DOHH2 (cell line): ENCODE measurements around the gene CDK18.

Source experiments
- H3F3A ChIP-seq: fragments of 200-600 bp; sonication (generic), shearing (Covaris generic); 2 replicates; pipeline ENCODE4 v1.6.0; 2016; ENCODE audit warnings: antibody characterized with exemption, mild to moderate bottlenecking; ENCODE audit not compliant: control insufficient read depth, insufficient read depth
- H3K27ac ChIP-seq: fragments of 200-600 bp; sonication (generic); 2 replicates; pipeline ENCODE4 v1.5.1; 2014; ENCODE audit warnings: low read depth, mild to moderate bottlenecking, low read length, moderate library complexity
- H3K27me3 ChIP-seq: fragments of 200-600 bp; sonication (generic); 2 replicates; pipeline ENCODE4 v1.6.1; 2014; ENCODE audit warnings: mild to moderate bottlenecking, low read length, mixed read lengths; ENCODE audit not compliant: control insufficient read depth
- H3K36me3 ChIP-seq: fragments of 200-600 bp; sonication (generic); 2 replicates; pipeline ENCODE4 v1.6.1; 2014; ENCODE audit warnings: mild to moderate bottlenecking, low read length, moderate library complexity, mixed read lengths; ENCODE audit not compliant: control insufficient read depth
- H3K4me1 ChIP-seq: fragments of 200-600 bp; sonication (generic); 2 replicates; pipeline ENCODE4 v1.6.1; 2014; ENCODE audit warnings: mild to moderate bottlenecking, low read length, mixed read lengths; ENCODE audit not compliant: control insufficient read depth
- H3K4me2 ChIP-seq: fragments of 200-600 bp; sonication (generic); 2 replicates; pipeline ENCODE4 v1.6.0; 2014; ENCODE audit warnings: mild to moderate bottlenecking, low read length, moderate library complexity
- H3K4me3 ChIP-seq: fragments of 200-600 bp; sonication (generic); 2 replicates; pipeline ENCODE4 v1.5.1; 2014; ENCODE audit warnings: mild to moderate bottlenecking, low read length, mixed read lengths
- H3K79me2 ChIP-seq: fragments of 200-600 bp; sonication (generic); 2 replicates; pipeline ENCODE4 v1.6.1; 2014; ENCODE audit warnings: mild to moderate bottlenecking, low read length, mixed read lengths; ENCODE audit not compliant: control insufficient read depth
- H3K9me2 ChIP-seq: fragments of 200-600 bp; sonication (generic); replicated peaks from 2 replicates; pipeline ENCODE4 v1.6.1; 2014; ENCODE audit warnings: mild to moderate bottlenecking, low read length, mixed read lengths; ENCODE audit not compliant: control insufficient read depth
- H3K9me3 ChIP-seq: fragments of 200-600 bp; sonication (generic); 2 replicates; pipeline ENCODE4 v1.6.1; 2014; ENCODE audit warnings: antibody characterized with exemption, low read length, mixed read lengths; ENCODE audit not compliant: control insufficient read depth, insufficient read depth
- H4K20me1 ChIP-seq: fragments of 200-600 bp; sonication (generic); 2 replicates; pipeline ENCODE4 v1.6.0; 2014; ENCODE audit warnings: low read depth, mild to moderate bottlenecking, antibody characterized with exemption, low read length, moderate library complexity; ENCODE audit not compliant: control insufficient read depth, insufficient read depth
- CTCF ChIP-seq: fragments of 200-600 bp; sonication (generic); IDR thresholded peaks from one replicate; pipeline ENCODE4 v1.5.1; 2014; ENCODE audit warnings: antibody characterized with exemption, mild to moderate bottlenecking, low read depth, low read length; ENCODE audit not compliant: poor library complexity, severe bottlenecking
- EZH2phosphoT487 ChIP-seq: fragments of 200-600 bp; sonication (generic); IDR thresholded peaks from 2 replicates; pipeline ENCODE4 v1.6.1; 2017; ENCODE audit warnings: borderline replicate concordance, mild to moderate bottlenecking, antibody characterized with exemption, low read length, moderate library complexity, mixed read lengths

CDK18 gene

GRCh38 chr1:205575294-205575885, 70.9 kb downstream of the CDK18 start:
- no peaks in the 10 kb centered on the region for H3K36me3 ChIP-seq
- no peaks in the 10 kb centered on the region for H3K79me2 ChIP-seq
- H4K20me1 ChIP-seq = no peaks in the 10 kb centered on the region
- H3K4me3 ChIP-seq = no peak overlapping the region
- TF ChIP-seq CTCF = no peak
- TF ChIP-seq EZH2phosphoT487 = no peak
- H3K9me2 ChIP-seq = no peaks in the 10 kb centered on the region
- H3K4me1 ChIP-seq = no peaks in the 10 kb centered on the region
- peaks cover 35% of the 10 kb centered on the region for H3K27me3 ChIP-seq
- H3K9me3 ChIP-seq = no peaks in the 10 kb centered on the region
- no peak overlapping the region for H3K27ac ChIP-seq
- no peaks in the 10 kb centered on the region for H3F3A ChIP-seq
- H3K4me2 ChIP-seq = no peak overlapping the region

GRCh38 chr1:205576011-205576410, 71.5 kb downstream of the CDK18 start:
- Histone ChIP-seq H3F3A (no peaks in the 10 kb centered on the region), H4K20me1 (no peaks in the 10 kb centered on the region), H3K4me2 (no peak overlapping the region), H3K27ac (no peak overlapping the region), H3K9me2 (no peaks in the 10 kb centered on the region), H3K4me1 (no peaks in the 10 kb centered on the region), H3K4me3 (no peak overlapping the region), H3K79me2 (no peaks in the 10 kb centered on the region), H3K36me3 (no peaks in the 10 kb centered on the region), H3K27me3 (peaks cover 29% of the 10 kb centered on the region), H3K9me3 (no peaks in the 10 kb centered on the region)
- TF ChIP-seq CTCF (no peak), EZH2phosphoT487 (no peak)

GRCh38 chr1:205576805-205577761, 72.6 kb downstream of the CDK18 start:
- peaks cover 21% of the 10 kb centered on the region for H3K27me3 ChIP-seq

More at GRCh38 chr1:205576805-205577761, 72.6 kb downstream of the CDK18 start:
- no peaks in the 10 kb centered on the region for H3K9me2 ChIP-seq
- TF ChIP-seq EZH2phosphoT487 (no peak), CTCF (no peak)
- H3K27ac ChIP-seq = no peak overlapping the region
- no peaks in the 10 kb centered on the region for H3K36me3 ChIP-seq
- no peaks in the 10 kb centered on the region; the same call in 1 of the 2 replicates for H3K4me1 ChIP-seq
- H4K20me1 ChIP-seq = no peaks in the 10 kb centered on the region
- H3K4me3 ChIP-seq = no peak overlapping the region
- H3K4me2 ChIP-seq = no peak overlapping the region
- no peaks in the 10 kb centered on the region for H3F3A ChIP-seq
- no peaks in the 10 kb centered on the region for H3K79me2 ChIP-seq
- no peaks in the 10 kb centered on the region for H3K9me3 ChIP-seq
